ENCODE data around the gene ZSCAN4. TPM values are rescaled to one million over a fixed set of nuclear protein-coding genes. Genes with fewer than 3 reads are reported as not detected.

ZSCAN4 gene, protein sequence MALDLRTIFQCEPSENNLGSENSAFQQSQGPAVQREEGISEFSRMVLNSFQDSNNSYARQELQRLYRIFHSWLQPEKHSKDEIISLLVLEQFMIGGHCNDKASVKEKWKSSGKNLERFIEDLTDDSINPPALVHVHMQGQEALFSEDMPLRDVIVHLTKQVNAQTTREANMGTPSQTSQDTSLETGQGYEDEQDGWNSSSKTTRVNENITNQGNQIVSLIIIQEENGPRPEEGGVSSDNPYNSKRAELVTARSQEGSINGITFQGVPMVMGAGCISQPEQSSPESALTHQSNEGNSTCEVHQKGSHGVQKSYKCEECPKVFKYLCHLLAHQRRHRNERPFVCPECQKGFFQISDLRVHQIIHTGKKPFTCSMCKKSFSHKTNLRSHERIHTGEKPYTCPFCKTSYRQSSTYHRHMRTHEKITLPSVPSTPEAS
- total RNA-seq (2022) (not detected in 2 replicates), Bru-seq, nascent RNA (not detected), BruChase-seq, experiment 1, labeled RNA remaining after a 6-hour chase (not detected), BruChase-seq, experiment 2, labeled RNA remaining after a 2-hour chase (not detected)
- long read RNA-seq, result 0 reads

DNA sequence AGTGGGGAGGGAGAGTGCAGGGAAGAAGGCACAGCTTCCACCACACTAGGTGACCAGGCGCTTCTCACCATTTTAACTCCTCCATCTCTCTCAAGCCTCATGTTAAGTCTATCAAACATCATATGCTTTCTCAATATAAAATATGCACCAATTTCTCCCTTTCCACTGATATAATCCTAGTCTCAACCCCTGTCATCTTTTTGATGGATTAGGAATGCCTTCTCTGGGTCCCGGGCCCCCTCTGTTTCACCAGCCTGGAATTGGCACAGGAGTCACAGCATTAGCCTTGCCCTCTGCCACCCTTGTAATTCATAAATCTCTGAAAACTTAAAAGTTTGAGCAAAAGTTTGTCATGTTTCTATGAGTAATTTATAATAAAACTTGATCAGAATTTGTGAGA is at the start of gene ZSCAN4:
ZSCAN4 (plus strand) TSS at position 301 of the 400 bp plus-strand sequence. CDS start 7,211 bp downstream, outside the sequence.
- H3K36me3 Mint-ChIP-seq (ENCODE audit: insufficient read depth, unreplicated experiment), result peaks cover 14% of the 10 kb centered on the region
- no peak for DNase-seq
- no peak within 1 kb of the TSS for H3K4me3 Mint-ChIP-seq (ENCODE audit: low read depth, unreplicated experiment)
- TF ChIP-seq, protein P1, sequence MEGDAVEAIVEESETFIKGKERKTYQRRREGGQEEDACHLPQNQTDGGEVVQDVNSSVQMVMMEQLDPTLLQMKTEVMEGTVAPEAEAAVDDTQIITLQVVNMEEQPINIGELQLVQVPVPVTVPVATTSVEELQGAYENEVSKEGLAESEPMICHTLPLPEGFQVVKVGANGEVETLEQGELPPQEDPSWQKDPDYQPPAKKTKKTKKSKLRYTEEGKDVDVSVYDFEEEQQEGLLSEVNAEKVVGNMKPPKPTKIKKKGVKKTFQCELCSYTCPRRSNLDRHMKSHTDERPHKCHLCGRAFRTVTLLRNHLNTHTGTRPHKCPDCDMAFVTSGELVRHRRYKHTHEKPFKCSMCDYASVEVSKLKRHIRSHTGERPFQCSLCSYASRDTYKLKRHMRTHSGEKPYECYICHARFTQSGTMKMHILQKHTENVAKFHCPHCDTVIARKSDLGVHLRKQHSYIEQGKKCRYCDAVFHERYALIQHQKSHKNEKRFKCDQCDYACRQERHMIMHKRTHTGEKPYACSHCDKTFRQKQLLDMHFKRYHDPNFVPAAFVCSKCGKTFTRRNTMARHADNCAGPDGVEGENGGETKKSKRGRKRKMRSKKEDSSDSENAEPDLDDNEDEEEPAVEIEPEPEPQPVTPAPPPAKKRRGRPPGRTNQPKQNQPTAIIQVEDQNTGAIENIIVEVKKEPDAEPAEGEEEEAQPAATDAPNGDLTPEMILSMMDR (IDR thresholded peaks at IDR 0.05; ENCODE audit: unreplicated experiment), result no peak
- peaks cover 9% of the 10 kb centered on the region for H3K27me3 Mint-ChIP-seq (ENCODE audit: unreplicated experiment)
- CTCF ChIA-PET, result no interaction called here
- no peaks in the 10 kb centered on the region for H3K4me1 Mint-ChIP-seq (ENCODE audit: low read depth, unreplicated experiment)
- H3K9me3 Mint-ChIP-seq (ENCODE audit: low read depth, unreplicated experiment), result peaks cover 6% of the 10 kb centered on the region
- no peak within 1 kb of the TSS for H3K27ac Mint-ChIP-seq (ENCODE audit: unreplicated experiment)
- intact Hi-C loops (cut with micrococcal nuclease; ENCODE audit: unreplicated experiment), result no loop called here
- BruUV-seq (replicated peaks), result no TSS peak

DNA sequence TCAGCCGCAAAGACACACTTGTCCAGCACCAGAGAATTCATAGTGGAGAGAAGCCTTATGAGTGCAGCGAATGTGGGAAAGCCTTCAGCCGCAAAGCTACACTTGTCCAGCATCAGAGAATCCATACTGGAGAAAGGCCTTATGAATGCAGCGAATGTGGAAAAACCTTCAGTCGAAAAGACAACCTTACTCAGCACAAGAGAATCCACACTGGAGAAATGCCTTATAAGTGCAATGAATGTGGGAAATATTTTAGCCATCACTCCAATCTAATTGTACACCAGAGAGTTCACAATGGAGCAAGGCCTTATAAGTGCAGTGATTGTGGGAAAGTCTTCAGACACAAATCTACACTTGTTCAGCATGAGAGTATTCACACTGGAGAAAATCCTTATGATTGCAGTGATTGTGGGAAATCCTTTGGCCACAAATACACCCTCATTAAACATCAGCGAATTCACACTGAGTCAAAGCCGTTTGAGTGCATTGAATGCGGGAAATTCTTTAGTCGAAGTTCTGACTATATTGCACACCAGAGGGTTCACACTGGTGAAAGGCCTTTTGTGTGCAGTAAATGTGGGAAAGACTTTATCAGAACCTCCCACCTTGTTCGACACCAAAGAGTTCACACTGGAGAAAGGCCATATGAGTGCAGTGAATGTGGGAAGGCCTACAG is 47.9 kb upstream of the ZSCAN4 start:
- peaks cover 34% of the 10 kb centered on the region for H3K36me3 Mint-ChIP-seq (ENCODE audit: insufficient read depth, unreplicated experiment)
- CTCF ChIA-PET, result no interaction called here
- H3K4me1 Mint-ChIP-seq (ENCODE audit: low read depth, unreplicated experiment), result no peaks in the 10 kb centered on the region
- no peak overlapping the region for H3K4me3 Mint-ChIP-seq (ENCODE audit: low read depth, unreplicated experiment)
- H3K27me3 Mint-ChIP-seq (ENCODE audit: unreplicated experiment), result no peaks in the 10 kb centered on the region
- H3K27ac Mint-ChIP-seq (ENCODE audit: unreplicated experiment), result no peak overlapping the region
- intact Hi-C loops (cut with micrococcal nuclease; ENCODE audit: unreplicated experiment), result no loop called here
- no TSS peak for BruUV-seq (replicated peaks)
- H3K9me3 Mint-ChIP-seq (ENCODE audit: low read depth, unreplicated experiment), result peaks cover 31% of the 10 kb centered on the region
- TF ChIP-seq, protein P1 (IDR thresholded peaks at IDR 0.05; ENCODE audit: unreplicated experiment), result no peak
- no peak for DNase-seq

DNA sequence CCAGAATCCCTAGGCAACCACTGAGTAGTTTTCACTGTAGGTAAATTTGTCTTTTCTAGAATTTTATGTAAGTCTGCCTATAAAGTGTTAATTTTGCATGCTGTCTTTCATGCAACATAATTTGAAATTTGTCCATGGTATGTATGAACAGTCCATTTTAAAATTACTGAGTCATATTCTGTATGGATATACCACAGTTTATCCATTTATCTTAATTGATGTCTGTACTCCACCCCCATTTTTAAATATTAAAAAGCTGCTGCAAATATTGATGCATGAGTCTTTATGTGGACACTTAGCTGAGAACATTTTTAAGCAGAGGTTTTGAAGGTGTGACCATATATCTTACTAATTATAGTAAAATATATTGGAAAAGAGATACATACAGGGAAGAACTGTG is 45.6 kb upstream of the ZSCAN4 start:
- no TSS peak for BruUV-seq (replicated peaks)
- Mint-ChIP-seq H3K27ac (ENCODE audit: unreplicated experiment) (no peak overlapping the region), H3K27me3 (ENCODE audit: unreplicated experiment) (no peaks in the 10 kb centered on the region), H3K9me3 (ENCODE audit: low read depth, unreplicated experiment) (peaks cover 17% of the 10 kb centered on the region), H3K4me1 (ENCODE audit: low read depth, unreplicated experiment) (no peaks in the 10 kb centered on the region), H3K4me3 (ENCODE audit: low read depth, unreplicated experiment) (no peak overlapping the region), H3K36me3 (ENCODE audit: insufficient read depth, unreplicated experiment) (peaks cover 25% of the 10 kb centered on the region)
- CTCF ChIA-PET, result no interaction called here
- intact Hi-C loops (cut with micrococcal nuclease; ENCODE audit: unreplicated experiment), result no loop called here
- DNase-seq, result no peak
- TF ChIP-seq, protein P1 (IDR thresholded peaks at IDR 0.05; ENCODE audit: unreplicated experiment), result no peak

DNA sequence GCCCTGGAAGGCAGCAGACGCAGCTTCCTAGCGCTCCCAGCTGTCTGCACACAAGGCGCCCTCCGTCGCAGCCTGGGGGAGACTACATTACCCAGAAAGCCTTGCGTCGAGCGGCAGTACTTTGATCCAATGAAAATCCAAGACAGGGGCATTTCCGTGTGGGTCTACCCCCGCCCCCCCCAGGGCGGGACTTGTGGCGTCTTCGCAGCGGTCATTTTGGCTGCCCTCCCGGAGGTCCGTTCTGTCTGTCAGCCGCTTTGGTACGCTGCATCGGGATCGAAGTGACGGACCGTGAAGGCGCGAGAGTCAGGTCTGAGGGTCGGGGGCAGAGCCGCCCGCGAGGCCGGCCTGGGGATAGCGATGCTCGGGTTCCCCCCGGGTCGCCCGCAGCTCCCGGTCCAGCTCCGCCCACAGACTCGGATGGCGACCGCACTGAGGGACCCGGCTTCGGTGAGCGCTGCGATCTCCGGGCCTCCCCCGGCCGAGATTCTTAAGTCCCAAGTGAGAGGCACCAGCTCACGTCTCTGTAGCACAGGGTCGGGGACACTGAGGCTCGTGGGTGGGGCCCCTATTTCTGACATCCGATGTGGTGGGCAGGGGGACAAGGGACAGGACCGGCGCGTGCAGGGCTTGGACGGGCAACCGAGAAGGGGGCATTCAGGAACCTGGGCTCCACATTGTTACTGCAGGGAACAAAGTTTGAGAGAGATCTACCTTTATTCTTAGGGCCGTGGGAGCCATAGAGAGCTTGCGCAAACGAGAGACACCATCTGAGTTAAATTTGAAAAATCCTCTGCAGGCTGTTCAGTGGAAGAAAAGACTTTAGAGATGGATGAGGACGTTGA is 35.5 kb upstream of the ZSCAN4 start, which contains the start of gene ZNF211:
ZNF211 (plus strand) TSS at position 182 of the 845 bp plus-strand sequence; CDS start at position 361, 179 bp downstream.
- intact Hi-C loops (cut with micrococcal nuclease; ENCODE audit: unreplicated experiment), result loop anchor here (2.0 kb wide), 1 partner anchor 48 kb away; the partner anchor contains the start of gene ZNF551
- H3K4me1 Mint-ChIP-seq (ENCODE audit: low read depth, unreplicated experiment), result peaks cover 21% of the 10 kb centered on the region
- H3K36me3 Mint-ChIP-seq (ENCODE audit: insufficient read depth, unreplicated experiment), result peaks cover 26% of the 10 kb centered on the region
- TF ChIP-seq, protein P1 (IDR thresholded peaks at IDR 0.05; ENCODE audit: unreplicated experiment), result no peak
- BruUV-seq (replicated peaks), result no TSS peak
- peaks cover 13% of the 10 kb centered on the region for H3K9me3 Mint-ChIP-seq (ENCODE audit: low read depth, unreplicated experiment)
- H3K4me3 Mint-ChIP-seq (ENCODE audit: low read depth, unreplicated experiment), result peak within 1 kb of the TSS; percentile 83
- H3K27ac Mint-ChIP-seq (ENCODE audit: unreplicated experiment), result peak within 1 kb of the TSS; percentile 40
- peak; percentile 95 for DNase-seq
- CTCF ChIA-PET, result no interaction called here
- no peaks in the 10 kb centered on the region for H3K27me3 Mint-ChIP-seq (ENCODE audit: unreplicated experiment)

All from Calu3 (cell line).